ENCODE measurements around the gene PRSS50. TPM values are rescaled to one million over a fixed set of nuclear protein-coding genes. Genes with fewer than 3 reads are reported as not detected.

The PRSS50 gene
- total RNA-seq, 1 donor from 2014 or later: 0.22 TPM

DNA sequence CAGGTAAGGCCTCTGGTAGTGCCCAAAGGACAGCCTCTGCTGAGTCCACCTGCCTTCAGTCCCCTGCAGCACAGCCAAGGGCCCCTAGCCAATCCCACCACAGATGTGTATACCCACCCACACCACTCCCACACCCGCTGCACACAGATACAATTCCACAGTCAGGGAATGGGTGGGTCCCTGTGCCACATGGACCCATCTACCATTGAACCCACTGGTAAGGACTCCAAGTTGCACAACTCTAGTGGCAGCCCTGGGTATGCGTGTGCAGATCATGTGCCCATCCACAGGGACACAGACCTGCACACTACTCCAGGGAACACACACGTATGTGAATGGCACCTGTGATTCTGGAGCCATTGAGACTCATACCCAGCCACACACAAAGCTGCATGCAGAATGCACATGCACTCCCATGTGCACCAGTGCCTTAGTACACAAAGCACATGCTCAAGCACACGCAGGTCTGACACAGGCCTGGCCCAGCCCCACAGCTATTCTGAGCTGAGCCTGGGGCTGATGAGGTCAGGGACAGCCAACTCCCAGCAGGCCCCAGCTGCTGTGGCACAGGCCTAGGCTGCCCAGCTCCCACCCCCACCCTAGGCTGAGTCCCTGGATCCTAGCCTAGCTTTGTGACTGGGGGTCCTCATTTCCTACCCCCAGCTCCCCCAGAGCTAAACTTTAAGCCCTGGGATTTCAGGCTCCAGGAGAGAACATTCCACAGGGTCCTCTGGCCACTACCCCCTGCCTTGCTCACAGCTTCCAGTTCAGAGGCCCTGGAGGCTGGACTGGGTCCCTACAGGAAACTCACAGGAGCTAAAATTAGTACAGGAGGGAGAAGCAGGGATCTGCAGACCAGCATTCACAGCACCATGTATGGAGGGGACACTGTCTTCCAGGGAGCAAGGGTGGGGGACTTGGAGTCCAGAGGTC, 21.4 kb downstream of the PRSS50 start:
- Histone ChIP-seq H3K27me3 (ENCODE audit: low read depth) (no peaks in the 10 kb centered on the region), H3K9me3 (replicated peaks) (no peaks in the 10 kb centered on the region), H3K36me3 (no peaks in the 10 kb centered on the region), H3K27ac (replicated peaks) (peak overlapping the region; percentile 96), H3K4me1 (peaks cover 88% of the 10 kb centered on the region), H3K4me3 (no peak overlapping the region)
- intact Hi-C loops (cut with micrococcal nuclease): no loop called here
- peak; percentile 49 for TF ChIP-seq CTCF (IDR thresholded peaks at IDR 0.05; ENCODE audit: borderline replicate concordance)
- DNase-seq: peak; percentile 75

- no peak overlapping the region for H3K4me3 ChIP-seq
- DNase-seq: peak; percentile 70
- H3K27me3 ChIP-seq (ENCODE audit: low read depth): no peaks in the 10 kb centered on the region
- no peaks in the 10 kb centered on the region for H3K9me3 ChIP-seq (replicated peaks)
- H3K27ac ChIP-seq (replicated peaks): peak overlapping the region; percentile 96
- intact Hi-C loops (cut with micrococcal nuclease): no loop called here
- peak; percentile 38 for TF ChIP-seq CTCF (IDR thresholded peaks at IDR 0.05; ENCODE audit: borderline replicate concordance)
- H3K4me1 ChIP-seq: peaks cover 88% of the 10 kb centered on the region
- H3K36me3 ChIP-seq: no peaks in the 10 kb centered on the region
These were observed 22.3 kb downstream of the PRSS50 start for GRCh38 chr3:46695177-46695961.

- Histone ChIP-seq H3K36me3 (no peaks in the 10 kb centered on the region), H3K4me1 (peaks cover 88% of the 10 kb centered on the region), H3K27me3 (ENCODE audit: low read depth) (no peaks in the 10 kb centered on the region), H3K27ac (replicated peaks) (peak overlapping the region; percentile 96), H3K4me3 (no peak overlapping the region), H3K9me3 (replicated peaks) (no peaks in the 10 kb centered on the region)
- intact Hi-C loops (cut with micrococcal nuclease): no loop called here
- DNase-seq: no peak
- TF ChIP-seq CTCF (IDR thresholded peaks at IDR 0.05; ENCODE audit: borderline replicate concordance): no peak
These were observed 23.1 kb downstream of the PRSS50 start for GRCh38 chr3:46694520-46694919.

DNA sequence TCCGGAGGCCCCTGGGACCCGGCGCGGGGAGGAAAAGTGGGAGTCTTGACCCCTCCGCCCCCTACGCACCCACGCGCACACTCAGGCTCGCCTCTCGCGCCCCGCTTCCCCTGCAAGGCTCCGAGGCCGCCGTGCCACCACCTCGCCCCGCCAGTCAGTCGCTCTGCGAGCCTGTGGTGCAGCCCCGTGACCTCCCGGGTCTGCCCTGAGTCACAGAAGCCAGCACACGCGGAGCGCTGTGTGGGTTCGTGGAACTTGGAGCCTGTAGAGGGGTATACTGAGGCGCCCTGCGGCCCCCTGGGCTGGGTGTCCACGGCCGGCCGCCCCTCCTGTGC, 23.8 kb downstream of the PRSS50 start:
- H3K9me3 ChIP-seq (replicated peaks): no peaks in the 10 kb centered on the region
- TF ChIP-seq CTCF (IDR thresholded peaks at IDR 0.05; ENCODE audit: borderline replicate concordance): no peak
- H3K27ac ChIP-seq (replicated peaks): peak overlapping the region; percentile 96
- peaks cover 5% of the 10 kb centered on the region for H3K36me3 ChIP-seq
- peak overlapping the region; percentile 91 for H3K4me3 ChIP-seq
- H3K27me3 ChIP-seq (ENCODE audit: low read depth): no peaks in the 10 kb centered on the region
- H3K4me1 ChIP-seq: peaks cover 87% of the 10 kb centered on the region
- intact Hi-C loops (cut with micrococcal nuclease): no loop called here
- DNase-seq: no peak

DNA sequence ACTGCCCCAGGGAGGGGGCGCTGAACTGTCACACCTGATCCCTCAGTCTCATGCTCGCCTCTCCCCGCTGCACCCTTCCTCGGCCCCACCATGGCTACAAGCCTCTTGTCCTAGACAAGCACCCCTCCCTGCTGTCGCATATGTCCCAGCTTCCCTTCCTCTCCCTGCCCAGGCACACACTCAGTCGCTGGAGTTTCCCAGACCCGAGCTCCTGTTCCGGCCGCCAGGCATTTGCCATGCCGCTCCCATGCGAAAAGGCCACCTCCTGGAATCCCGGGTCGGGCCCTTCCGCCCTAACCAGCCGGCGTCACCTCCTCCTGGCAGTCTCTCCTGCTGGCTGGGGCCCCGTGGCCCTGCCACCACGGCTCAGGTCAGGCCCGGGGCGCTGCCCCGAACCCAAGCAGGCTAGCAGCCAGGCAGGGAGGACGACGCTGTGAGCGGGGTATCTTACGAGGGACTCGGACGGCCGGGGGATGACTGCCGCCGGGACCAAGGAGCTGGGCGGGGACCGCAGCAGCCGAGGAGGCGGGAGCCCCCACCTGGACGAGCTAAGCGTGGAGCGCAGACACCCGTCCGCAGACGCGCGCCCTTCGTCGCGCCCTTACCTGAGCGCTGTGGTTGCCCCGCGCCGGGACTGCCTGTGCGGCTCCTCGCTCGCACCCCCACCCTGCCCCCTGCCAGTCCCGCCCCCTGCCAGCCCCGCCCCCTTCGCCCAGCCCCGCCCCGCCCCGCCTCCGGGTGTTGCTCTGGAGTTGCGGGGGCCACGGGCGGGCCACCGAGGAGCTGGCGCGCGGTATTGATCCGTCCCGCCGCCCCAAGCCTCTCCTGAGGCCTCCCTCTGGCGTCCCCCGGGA, 24.4 kb downstream of the PRSS50 start, which contains the start of gene ALS2CL:
TSS of gene ALS2CL (minus strand) at position 642 of the 854 bp plus-strand sequence. CDS start 4,239 bp downstream, outside the sequence.
- peak; percentile 64 for DNase-seq
- H3K4me1 ChIP-seq: peaks cover 91% of the 10 kb centered on the region
- intact Hi-C loops (cut with micrococcal nuclease): no loop called here
- no peaks in the 10 kb centered on the region for H3K9me3 ChIP-seq (replicated peaks)
- no peak for TF ChIP-seq CTCF (IDR thresholded peaks at IDR 0.05; ENCODE audit: borderline replicate concordance)
- peaks cover 11% of the 10 kb centered on the region for H3K36me3 ChIP-seq
- no peaks in the 10 kb centered on the region for H3K27me3 ChIP-seq (ENCODE audit: low read depth)
- H3K4me3 ChIP-seq: peak within 1 kb of the TSS; percentile 91
- peak within 1 kb of the TSS; percentile 96 for H3K27ac ChIP-seq (replicated peaks)

Data from left ventricle myocardium inferior (tissue), 1 donor.